AG10803 (cell line): ENCODE results near the gene PITHD1.

Experiments used
- DNase-seq: peaks from one replicate; pipeline ENCODE4 v3.0.0; 2010; ENCODE audit warnings: low read depth
- H3K4me3 ChIP-seq: 2 replicates; pipeline ENCODE4 v1.5.1; 2011; ENCODE audit warnings: mild to moderate bottlenecking, low read length, control low read depth
- TF ChIP-seq, protein P1 (sequence below): conservative IDR thresholded peaks from 2 replicates; pipeline ENCODE4 v1.5.1; 2011; ENCODE audit warnings: mild to moderate bottlenecking, low read length, control low read depth, inconsistent platforms

Gene PITHD1

DNA sequence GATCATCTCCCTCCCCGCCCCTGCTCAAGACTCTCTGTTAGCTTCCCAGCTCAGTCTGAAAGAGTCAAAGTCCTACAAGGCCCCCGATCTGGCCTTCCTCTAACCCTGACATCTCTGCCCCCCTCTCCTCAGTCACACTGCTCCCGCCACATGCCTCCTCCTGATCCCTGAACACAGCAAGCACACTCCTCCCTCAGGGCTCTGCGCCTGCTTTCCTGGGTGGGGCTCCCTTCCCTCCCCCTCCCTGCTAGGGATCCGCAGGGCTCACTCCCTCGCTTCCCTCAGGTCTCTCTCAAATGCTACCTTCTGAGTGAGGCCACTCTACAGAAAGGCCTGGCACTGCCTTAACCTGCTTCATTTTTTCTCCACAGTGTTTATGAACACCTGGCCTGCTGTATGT is 28.1 kb downstream of the PITHD1 start:
- no peak overlapping the region for H3K4me3 ChIP-seq
- no peak for DNase-seq
- TF ChIP-seq, protein P1, sequence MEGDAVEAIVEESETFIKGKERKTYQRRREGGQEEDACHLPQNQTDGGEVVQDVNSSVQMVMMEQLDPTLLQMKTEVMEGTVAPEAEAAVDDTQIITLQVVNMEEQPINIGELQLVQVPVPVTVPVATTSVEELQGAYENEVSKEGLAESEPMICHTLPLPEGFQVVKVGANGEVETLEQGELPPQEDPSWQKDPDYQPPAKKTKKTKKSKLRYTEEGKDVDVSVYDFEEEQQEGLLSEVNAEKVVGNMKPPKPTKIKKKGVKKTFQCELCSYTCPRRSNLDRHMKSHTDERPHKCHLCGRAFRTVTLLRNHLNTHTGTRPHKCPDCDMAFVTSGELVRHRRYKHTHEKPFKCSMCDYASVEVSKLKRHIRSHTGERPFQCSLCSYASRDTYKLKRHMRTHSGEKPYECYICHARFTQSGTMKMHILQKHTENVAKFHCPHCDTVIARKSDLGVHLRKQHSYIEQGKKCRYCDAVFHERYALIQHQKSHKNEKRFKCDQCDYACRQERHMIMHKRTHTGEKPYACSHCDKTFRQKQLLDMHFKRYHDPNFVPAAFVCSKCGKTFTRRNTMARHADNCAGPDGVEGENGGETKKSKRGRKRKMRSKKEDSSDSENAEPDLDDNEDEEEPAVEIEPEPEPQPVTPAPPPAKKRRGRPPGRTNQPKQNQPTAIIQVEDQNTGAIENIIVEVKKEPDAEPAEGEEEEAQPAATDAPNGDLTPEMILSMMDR = no peak

DNA sequence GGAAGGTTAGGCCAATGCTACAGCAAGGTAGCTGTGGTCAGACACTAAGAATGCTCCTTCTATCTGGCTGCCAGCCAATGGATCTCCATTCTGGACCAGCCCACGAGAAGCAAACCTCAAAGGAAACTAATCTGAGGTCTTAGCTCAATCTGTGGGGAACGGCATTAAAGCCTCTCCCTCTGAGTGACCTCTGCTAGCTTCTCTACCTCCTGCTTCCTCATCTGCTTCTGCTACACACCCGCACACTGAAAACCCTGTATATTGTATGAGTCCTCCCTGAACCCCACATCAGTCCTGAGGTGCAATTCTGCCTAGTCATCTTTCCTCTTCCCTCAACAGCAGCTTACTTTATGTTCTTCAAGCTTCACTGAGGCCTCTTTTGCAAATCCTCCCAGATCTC is 29.2 kb downstream of the PITHD1 start:
- no peak for DNase-seq
- H3K4me3 ChIP-seq = no peak overlapping the region
- TF ChIP-seq, protein P1 = no peak

DNA sequence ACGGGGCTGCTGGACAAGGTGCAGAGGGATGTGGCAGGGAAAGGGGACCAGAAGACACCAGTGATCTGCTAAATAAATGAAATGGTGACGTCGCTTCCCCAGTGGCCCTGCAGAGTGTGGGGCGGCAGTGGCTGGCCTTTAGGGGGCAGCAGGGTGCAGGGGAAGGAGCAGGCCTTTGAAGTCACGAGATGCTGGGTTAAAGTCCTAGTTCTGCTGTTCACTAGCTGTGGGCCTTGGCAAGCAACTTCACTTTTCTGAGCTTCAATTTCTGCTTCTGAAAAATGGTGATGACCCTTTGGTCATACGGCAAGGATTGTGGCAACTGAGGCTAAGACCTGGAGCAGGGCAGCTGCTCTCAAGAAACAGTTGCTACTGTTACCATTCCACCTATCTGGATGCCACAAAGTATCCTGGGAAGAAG is 31.5 kb downstream of the PITHD1 start:
- DNase-seq = peak; percentile 63

GRCh38 chr1:23810818-23811540 is 32.8 kb downstream of the PITHD1 start:
- TF ChIP-seq, protein P1 = peak; percentile 61
- DNase-seq = no peak
- H3K4me3 ChIP-seq = no peak overlapping the region

More for the DNA sequence above, 31.5 kb downstream of the PITHD1 start:
- no peak overlapping the region for H3K4me3 ChIP-seq
- TF ChIP-seq, protein P1 = peak; percentile 74

- TF ChIP-seq, protein P1 = no peak
- H3K4me3 ChIP-seq = no peak overlapping the region
- no peak for DNase-seq
Measured at GRCh38 chr1:23814016-23814415, 35.8 kb downstream of the PITHD1 start.

DNA sequence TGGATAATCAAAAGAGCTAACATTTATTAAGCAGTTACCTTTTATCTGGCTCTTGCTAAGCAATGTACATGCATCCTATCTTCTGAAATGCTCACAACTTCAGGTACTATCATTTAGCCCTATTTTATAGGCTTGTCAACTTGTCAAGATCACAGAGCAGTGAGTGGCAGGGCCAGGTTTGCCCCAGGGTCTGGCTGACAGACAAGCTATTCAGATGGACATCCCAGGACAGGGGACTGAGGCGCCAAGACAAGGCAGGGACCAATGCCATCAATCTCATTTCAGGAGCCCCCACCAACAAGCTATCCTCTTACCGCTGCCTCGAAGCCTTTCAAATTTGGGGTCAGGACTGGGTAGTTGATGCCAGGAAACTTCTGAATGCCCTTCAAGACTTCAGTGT is 38.1 kb downstream of the PITHD1 start:
- no peak for DNase-seq
- H3K4me3 ChIP-seq = no peak overlapping the region
- TF ChIP-seq, protein P1 = no peak

GRCh38 chr1:23816906-23817305 is 38.7 kb downstream of the PITHD1 start:
- no peak for DNase-seq
- no peak overlapping the region for H3K4me3 ChIP-seq
- TF ChIP-seq, protein P1 = no peak
